DOHH2 (cell line): Measurements from ENCODE around the gene ZNF443.
"Not testable (repeated sequence)": the region's sequence is repeated elsewhere in the genome, so short reads cannot be mapped to it uniquely, and the experiment has no call there.

Experiments
- H3F3A ChIP-seq: fragments of 200-600 bp; sonication (generic), shearing (Covaris generic); 2 replicates; pipeline ENCODE4 v1.6.0; 2016; ENCODE audit warnings: antibody characterized with exemption, mild to moderate bottlenecking; ENCODE audit not compliant: control insufficient read depth, insufficient read depth
- H3K27ac ChIP-seq: fragments of 200-600 bp; sonication (generic); 2 replicates; pipeline ENCODE4 v1.5.1; 2014; ENCODE audit warnings: low read depth, mild to moderate bottlenecking, low read length, moderate library complexity
- H3K27me3 ChIP-seq: fragments of 200-600 bp; sonication (generic); 2 replicates; pipeline ENCODE4 v1.6.1; 2014; ENCODE audit warnings: mild to moderate bottlenecking, low read length, mixed read lengths; ENCODE audit not compliant: control insufficient read depth
- H3K36me3 ChIP-seq: fragments of 200-600 bp; sonication (generic); 2 replicates; pipeline ENCODE4 v1.6.1; 2014; ENCODE audit warnings: mild to moderate bottlenecking, low read length, moderate library complexity, mixed read lengths; ENCODE audit not compliant: control insufficient read depth
- H3K4me1 ChIP-seq: fragments of 200-600 bp; sonication (generic); 2 replicates; pipeline ENCODE4 v1.6.1; 2014; ENCODE audit warnings: mild to moderate bottlenecking, low read length, mixed read lengths; ENCODE audit not compliant: control insufficient read depth
- H3K4me2 ChIP-seq: fragments of 200-600 bp; sonication (generic); 2 replicates; pipeline ENCODE4 v1.6.0; 2014; ENCODE audit warnings: mild to moderate bottlenecking, low read length, moderate library complexity
- H3K4me3 ChIP-seq: fragments of 200-600 bp; sonication (generic); 2 replicates; pipeline ENCODE4 v1.5.1; 2014; ENCODE audit warnings: mild to moderate bottlenecking, low read length, mixed read lengths
- H3K79me2 ChIP-seq: fragments of 200-600 bp; sonication (generic); 2 replicates; pipeline ENCODE4 v1.6.1; 2014; ENCODE audit warnings: mild to moderate bottlenecking, low read length, mixed read lengths; ENCODE audit not compliant: control insufficient read depth
- H3K9me2 ChIP-seq: fragments of 200-600 bp; sonication (generic); replicated peaks from 2 replicates; pipeline ENCODE4 v1.6.1; 2014; ENCODE audit warnings: mild to moderate bottlenecking, low read length, mixed read lengths; ENCODE audit not compliant: control insufficient read depth
- H3K9me3 ChIP-seq: fragments of 200-600 bp; sonication (generic); 2 replicates; pipeline ENCODE4 v1.6.1; 2014; ENCODE audit warnings: antibody characterized with exemption, low read length, mixed read lengths; ENCODE audit not compliant: control insufficient read depth, insufficient read depth
- H4K20me1 ChIP-seq: fragments of 200-600 bp; sonication (generic); 2 replicates; pipeline ENCODE4 v1.6.0; 2014; ENCODE audit warnings: low read depth, mild to moderate bottlenecking, antibody characterized with exemption, low read length, moderate library complexity; ENCODE audit not compliant: control insufficient read depth, insufficient read depth
- CTCF ChIP-seq: fragments of 200-600 bp; sonication (generic); IDR thresholded peaks from one replicate; pipeline ENCODE4 v1.5.1; 2014; ENCODE audit warnings: antibody characterized with exemption, mild to moderate bottlenecking, low read depth, low read length; ENCODE audit not compliant: poor library complexity, severe bottlenecking
- EZH2phosphoT487 ChIP-seq: fragments of 200-600 bp; sonication (generic); IDR thresholded peaks from 2 replicates; pipeline ENCODE4 v1.6.1; 2017; ENCODE audit warnings: borderline replicate concordance, mild to moderate bottlenecking, antibody characterized with exemption, low read length, moderate library complexity, mixed read lengths

ZNF443 gene

GRCh38 chr19:12448808-12449207, 8.0 kb upstream of the ZNF443 start:
- H4K20me1 ChIP-seq = no peaks in the 10 kb centered on the region
- no peak overlapping the region for H3K4me2 ChIP-seq
- H3K4me3 ChIP-seq = no peak overlapping the region
- H3K36me3 ChIP-seq = no peaks in the 10 kb centered on the region
- no peaks in the 10 kb centered on the region for H3K27me3 ChIP-seq
- no peak for TF ChIP-seq CTCF
- TF ChIP-seq EZH2phosphoT487 = no peak
- H3F3A ChIP-seq = no peaks in the 10 kb centered on the region
- H3K4me1 ChIP-seq = no peaks in the 10 kb centered on the region
- H3K9me3 ChIP-seq = peaks cover 18% of the 10 kb centered on the region; the same call in 1 of the 2 replicates
- no peak overlapping the region for H3K27ac ChIP-seq
- H3K79me2 ChIP-seq = no peaks in the 10 kb centered on the region
- no peaks in the 10 kb centered on the region for H3K9me2 ChIP-seq

- H4K20me1 ChIP-seq, H3F3A ChIP-seq, H3K79me2 ChIP-seq, H3K36me3 ChIP-seq, H3K9me3 ChIP-seq, H3K27me3 ChIP-seq, H3K9me2 ChIP-seq, H3K27ac ChIP-seq: not testable (repeated sequence)
- H3K4me2 ChIP-seq = peak overlapping the region; percentile 90
- H3K4me3 ChIP-seq = peak overlapping the region; percentile 91
- peaks cover 11% of the 10 kb centered on the region; the same call in 1 of the 2 replicates for H3K4me1 ChIP-seq
These were observed 908 bp downstream of the ZNF443 start for GRCh38 chr19:12439686-12440540.

GRCh38 chr19:12430726-12431299, 10.0 kb downstream of the ZNF443 start:
- H3K79me2 ChIP-seq, H3K36me3 ChIP-seq: not testable (repeated sequence)

GRCh38 chr19:12425888-12426274, 14.9 kb downstream of the ZNF443 start:
- Histone ChIP-seq H3K36me3 (no peaks in the 10 kb centered on the region), H3K4me1 (no peaks in the 10 kb centered on the region), H3K79me2 (no peaks in the 10 kb centered on the region), H3K27me3 (no peaks in the 10 kb centered on the region), H3K9me3 (no peaks in the 10 kb centered on the region; the same call in 1 of the 2 replicates), H3F3A (no peaks in the 10 kb centered on the region), H3K9me2 (no peaks in the 10 kb centered on the region), H3K27ac (no peak overlapping the region), H3K4me3 (no peak overlapping the region), H3K4me2 (no peak overlapping the region), H4K20me1 (no peaks in the 10 kb centered on the region)
- TF ChIP-seq CTCF (no peak), EZH2phosphoT487 (no peak)

More at GRCh38 chr19:12430726-12431299, 10.0 kb downstream of the ZNF443 start:
- H3F3A ChIP-seq, H3K27ac ChIP-seq, H3K4me2 ChIP-seq, H3K4me3 ChIP-seq, H3K4me1 ChIP-seq, H3K9me3 ChIP-seq, H3K9me2 ChIP-seq, H3K27me3 ChIP-seq, H4K20me1 ChIP-seq: not testable (repeated sequence)
